ENCODE data around the gene RPTOR. TPM values are rescaled to one million over a fixed set of nuclear protein-coding genes. Genes with fewer than 3 reads are reported as not detected.

The RPTOR gene
- total and polyA plus RNA-seq, 2 donors (not counting 1 experiment from before 2014, with no cell fraction given) = 6.7 to 22.8 TPM

DNA sequence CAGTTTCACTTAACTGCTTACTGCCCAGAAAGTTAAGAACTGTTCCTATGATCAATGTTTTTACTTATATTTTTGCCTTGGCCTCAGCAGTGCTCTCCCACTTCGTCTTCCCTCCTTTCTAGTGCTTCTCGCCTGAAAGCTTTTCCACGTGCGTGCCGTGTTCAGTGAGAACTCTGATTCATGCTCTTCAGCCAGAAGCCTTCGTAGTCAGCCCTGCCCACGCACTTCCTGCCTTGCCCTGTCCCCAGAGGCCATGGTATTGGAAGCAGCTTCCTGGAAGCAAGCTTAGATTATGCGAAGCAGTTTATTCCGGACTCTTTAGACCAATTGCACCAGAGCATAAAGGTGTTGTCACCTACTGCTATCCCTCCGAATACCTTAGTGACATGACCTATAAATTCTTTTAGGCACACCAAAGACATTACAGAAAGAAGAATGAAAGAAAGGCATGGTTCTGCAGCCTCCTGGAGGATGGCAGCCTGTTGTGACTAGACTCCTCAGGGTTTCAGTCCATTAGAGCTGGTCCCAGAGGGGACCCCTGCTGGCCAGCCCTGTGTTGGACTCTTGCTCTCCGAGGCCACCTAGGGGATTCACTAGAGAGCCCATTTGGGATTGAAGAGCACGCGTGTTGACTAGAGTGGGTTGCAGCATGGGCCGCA is 105.2 kb downstream of the RPTOR start:
- no peaks in the 10 kb centered on the region for H3K27me3 ChIP-seq (ENCODE audit: control insufficient read depth, insufficient read depth, low read length)
- H3K9ac ChIP-seq (ENCODE audit: insufficient read depth, low read length) = peak overlapping the region; percentile 20
- peaks cover 24% of the 10 kb centered on the region for H3K4me1 ChIP-seq (ENCODE audit: control insufficient read depth, extremely low read depth, insufficient read depth, low read length)
- DNase-seq (ENCODE audit: low read depth in 2 of 2) = peak; percentile 70 to 88
- H3K4me3 ChIP-seq (replicated peaks in 1 of 4; ENCODE audit: control extremely low read depth in 1 of 4, insufficient read depth in 1 of 4, low read depth in 3 of 4, low read length in 4 of 4) = no peak overlapping the region
- no peaks in the 10 kb centered on the region for H3K9me3 ChIP-seq (ENCODE audit: control insufficient read depth, insufficient read depth, low read depth, low read length)
- H3K36me3 ChIP-seq (ENCODE audit: control insufficient read depth, insufficient read depth, low read length) = no peaks in the 10 kb centered on the region
- H2AFZ ChIP-seq (ENCODE audit: low read length) = no peak overlapping the region
- peak overlapping the region; percentile 81 for H3K27ac ChIP-seq (ENCODE audit: insufficient read depth, low read length)
- H4K20me1 ChIP-seq (ENCODE audit: control insufficient read depth, extremely low read depth, insufficient read depth, low read length) = no peaks in the 10 kb centered on the region
- peaks cover 27% of the 10 kb centered on the region for H3K79me2 ChIP-seq (ENCODE audit: control insufficient read depth, insufficient read depth, low read length)
- no peak for TF ChIP-seq EZH2 (IDR thresholded peaks at IDR 0.05; ENCODE audit: low read length, missing control alignments)
- TF ChIP-seq CTCF (conservative IDR thresholded peaks at IDR 0.05 in 1 of 2, IDR thresholded peaks at IDR 0.05 in 1 of 2; ENCODE audit: low read depth in 1 of 2, low read length in 2 of 2) = peak; percentile 34 to 60
- H3K4me2 ChIP-seq (ENCODE audit: extremely low read depth, insufficient read depth, low read length) = no peak overlapping the region

DNA sequence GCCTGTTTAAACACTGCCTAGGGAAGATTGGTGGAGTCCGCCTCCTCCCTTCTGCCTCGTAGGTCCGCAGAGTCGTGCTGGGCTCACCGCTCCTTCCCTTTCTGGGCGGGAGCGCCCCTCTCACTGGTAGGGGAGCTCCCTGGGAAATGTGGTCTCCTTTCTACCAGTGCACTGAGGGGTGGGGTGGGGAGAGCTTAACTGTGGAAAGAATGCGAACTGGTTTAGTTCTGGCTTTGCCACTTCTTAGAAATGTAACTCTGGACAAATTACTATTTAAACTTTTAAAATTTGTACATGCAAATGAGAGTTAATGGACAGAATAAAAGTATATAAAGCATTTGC is 105.7 kb downstream of the RPTOR start:
- peaks cover 27% of the 10 kb centered on the region for H3K79me2 ChIP-seq (ENCODE audit: control insufficient read depth, insufficient read depth, low read length)
- peaks cover 24% of the 10 kb centered on the region for H3K4me1 ChIP-seq (ENCODE audit: control insufficient read depth, extremely low read depth, insufficient read depth, low read length)
- H4K20me1 ChIP-seq (ENCODE audit: control insufficient read depth, extremely low read depth, insufficient read depth, low read length) = no peaks in the 10 kb centered on the region
- no peaks in the 10 kb centered on the region for H3K36me3 ChIP-seq (ENCODE audit: control insufficient read depth, insufficient read depth, low read length)
- H2AFZ ChIP-seq (ENCODE audit: low read length) = no peak overlapping the region
- TF ChIP-seq CTCF (conservative IDR thresholded peaks at IDR 0.05 in 1 of 2, IDR thresholded peaks at IDR 0.05 in 1 of 2; ENCODE audit: low read depth in 1 of 2, low read length in 2 of 2) (no peak), EZH2 (IDR thresholded peaks at IDR 0.05; ENCODE audit: low read length, missing control alignments) (no peak)
- H3K27ac ChIP-seq (ENCODE audit: insufficient read depth, low read length) = peak overlapping the region; percentile 81
- no peak overlapping the region for H3K9ac ChIP-seq (ENCODE audit: insufficient read depth, low read length)
- no peaks in the 10 kb centered on the region for H3K9me3 ChIP-seq (ENCODE audit: control insufficient read depth, insufficient read depth, low read depth, low read length)
- H3K27me3 ChIP-seq (ENCODE audit: control insufficient read depth, insufficient read depth, low read length) = no peaks in the 10 kb centered on the region
- no peak for DNase-seq (ENCODE audit: low read depth in 2 of 2)
- H3K4me3 ChIP-seq (replicated peaks in 1 of 4; ENCODE audit: control extremely low read depth in 1 of 4, insufficient read depth in 1 of 4, low read depth in 3 of 4, low read length in 4 of 4) = no peak overlapping the region
- H3K4me2 ChIP-seq (ENCODE audit: extremely low read depth, insufficient read depth, low read length) = no peak overlapping the region

GRCh38 chr17:80650751-80651518 is 106.3 kb downstream of the RPTOR start:
- Histone ChIP-seq H3K9ac (ENCODE audit: insufficient read depth, low read length) (no peak overlapping the region), H3K79me2 (ENCODE audit: control insufficient read depth, insufficient read depth, low read length) (peaks cover 30% of the 10 kb centered on the region), H3K9me3 (ENCODE audit: control insufficient read depth, insufficient read depth, low read depth, low read length) (no peaks in the 10 kb centered on the region), H4K20me1 (ENCODE audit: control insufficient read depth, extremely low read depth, insufficient read depth, low read length) (no peaks in the 10 kb centered on the region), H3K4me2 (ENCODE audit: extremely low read depth, insufficient read depth, low read length) (no peak overlapping the region), H2AFZ (ENCODE audit: low read length) (no peak overlapping the region), H3K4me3 (replicated peaks in 1 of 4; ENCODE audit: control extremely low read depth in 1 of 4, insufficient read depth in 1 of 4, low read depth in 3 of 4, low read length in 4 of 4) (no peak overlapping the region), H3K36me3 (ENCODE audit: control insufficient read depth, insufficient read depth, low read length) (no peaks in the 10 kb centered on the region), H3K27ac (ENCODE audit: insufficient read depth, low read length) (no peak overlapping the region), H3K4me1 (ENCODE audit: control insufficient read depth, extremely low read depth, insufficient read depth, low read length) (peaks cover 24% of the 10 kb centered on the region), H3K27me3 (ENCODE audit: control insufficient read depth, insufficient read depth, low read length) (no peaks in the 10 kb centered on the region)
- TF ChIP-seq CTCF (conservative IDR thresholded peaks at IDR 0.05 in 1 of 2, IDR thresholded peaks at IDR 0.05 in 1 of 2; ENCODE audit: low read depth in 1 of 2, low read length in 2 of 2) (no peak), EZH2 (IDR thresholded peaks at IDR 0.05; ENCODE audit: low read length, missing control alignments) (no peak)
- DNase-seq (ENCODE audit: low read depth in 2 of 2) = no peak
